ENCODE results near the gene NLRP9. TPM values are rescaled to one million over a fixed set of nuclear protein-coding genes. Genes with fewer than 3 reads are reported as not detected.

Gene NLRP9
- polyA plus RNA-seq, 3 donors from 2014 or later: not detected

DNA sequence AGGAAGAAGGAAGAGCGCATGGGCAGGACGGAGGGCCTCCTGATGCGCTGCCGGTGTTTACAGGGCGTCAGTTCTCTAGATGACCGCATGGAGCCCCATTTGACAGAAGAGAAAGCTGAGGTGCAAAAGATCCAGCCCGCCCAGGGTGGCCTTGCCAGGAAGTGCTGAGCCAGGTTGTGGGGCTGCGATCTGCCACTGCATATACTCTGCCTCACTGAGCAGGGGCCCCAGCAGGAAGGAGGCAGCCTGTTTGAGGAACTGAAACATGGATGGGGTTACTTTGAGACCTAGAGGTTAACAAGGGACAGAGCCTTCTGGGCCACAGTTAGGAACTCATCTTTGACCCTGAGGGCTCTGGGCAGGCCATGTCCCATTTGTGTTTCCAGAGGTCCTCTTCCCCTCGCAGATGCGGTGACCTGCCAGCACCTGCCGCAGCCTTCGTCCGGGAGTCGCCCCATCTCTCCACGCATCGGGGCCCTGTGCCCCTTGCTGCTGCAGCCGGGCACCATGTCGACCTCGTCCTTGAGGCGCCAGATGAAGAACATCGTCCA lies 60.0 kb downstream of the NLRP9 start:
- peaks cover 0 to 4% (median 0%) of the 10 kb centered on the region in 3 donors for H3K36me3 Mint-ChIP-seq
- DNase-seq: no peak
- H3K4me1 Mint-ChIP-seq: peaks cover 37 to 46% of the 10 kb centered on the region in 2 donors

DNA sequence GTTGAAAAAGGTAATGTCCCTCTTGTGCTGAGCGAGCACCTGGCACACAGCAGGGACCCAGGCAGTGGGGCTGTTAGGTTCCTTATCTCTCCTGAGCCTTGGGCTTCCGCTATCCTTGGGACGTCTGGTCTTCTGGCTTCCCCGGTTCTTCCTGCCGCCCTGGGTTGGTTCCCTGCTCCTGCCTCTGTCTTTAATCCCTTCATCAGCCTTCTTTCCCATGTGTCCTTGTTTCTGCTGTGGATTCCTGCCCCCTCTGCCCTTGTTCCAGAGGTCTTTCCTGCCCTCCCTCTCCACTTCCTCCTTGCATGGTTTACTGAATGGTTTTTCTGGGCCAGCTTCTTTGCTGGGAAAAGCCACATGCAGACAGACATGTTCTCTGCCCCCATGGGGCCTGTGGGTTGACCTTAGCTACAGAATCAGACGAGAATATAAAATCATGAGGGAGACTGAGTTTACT lies 60.6 kb downstream of the NLRP9 start:
- Mint-ChIP-seq H3K27ac (peak overlapping the region; percentile 18 to 96 (median 75)), H3K9me3 (no peaks in the 10 kb centered on the region), H3K4me3 (peak overlapping the region in 4 of 5 donors; percentile 22 to 98 (median 54)), H3K27me3 (ENCODE audit: low read depth in 3 of 3) (peaks cover 6 to 12% (median 10%) of the 10 kb centered on the region in 3 donors), H3K36me3 (peaks cover 0 to 5% (median 0%) of the 10 kb centered on the region in 3 donors), H3K4me1 (peaks cover 37 to 47% of the 10 kb centered on the region in 2 donors)
- no peak for DNase-seq

More for the DNA sequence above, 60.0 kb downstream of the NLRP9 start:
- Mint-ChIP-seq H3K27me3 (ENCODE audit: low read depth in 3 of 3) (peaks cover 6 to 12% (median 10%) of the 10 kb centered on the region in 3 donors), H3K9me3 (no peaks in the 10 kb centered on the region), H3K4me3 (no peak overlapping the region), H3K27ac (peak overlapping the region in 4 of 6 donors; percentile 18 to 96 (median 68))

DNA sequence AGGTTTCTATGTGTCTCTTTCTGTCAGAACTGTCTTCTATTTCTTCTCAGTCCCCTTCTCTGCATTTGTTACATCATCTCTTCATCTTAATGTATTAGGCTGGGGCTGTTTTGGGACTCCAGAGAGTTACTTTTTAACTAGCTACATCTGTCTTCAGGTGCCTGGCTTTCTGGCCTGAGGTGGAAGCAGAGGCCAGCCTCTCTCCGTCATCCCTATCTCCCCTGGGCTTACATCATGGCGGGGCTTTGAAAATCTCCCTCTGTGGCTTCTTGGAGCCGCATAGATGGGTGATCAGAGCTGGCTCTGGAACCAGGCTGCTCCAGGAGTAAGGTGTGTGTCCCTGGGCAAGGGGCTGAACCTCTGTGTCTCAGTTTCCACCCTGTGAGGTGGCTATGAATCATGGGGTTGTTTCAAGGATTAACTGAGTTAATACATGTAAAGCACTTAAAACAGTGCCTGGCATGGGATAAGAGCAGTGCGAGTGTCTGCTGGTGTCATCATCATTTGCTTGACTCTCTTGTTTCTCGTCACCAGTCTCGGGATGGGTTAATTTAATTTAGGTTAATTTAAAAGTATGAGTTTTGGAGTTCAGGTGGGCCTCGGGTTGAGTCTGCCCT lies 61.2 kb downstream of the NLRP9 start:
- DNase-seq: no peak
- H3K4me3 Mint-ChIP-seq: peak overlapping the region; percentile 72 to 98 (median 94)
- H3K36me3 Mint-ChIP-seq: peaks cover 0 to 8% (median 0%) of the 10 kb centered on the region in 3 donors
- H3K4me1 Mint-ChIP-seq: peaks cover 37 to 52% of the 10 kb centered on the region in 2 donors
- H3K27me3 Mint-ChIP-seq (ENCODE audit: low read depth in 3 of 3): peaks cover 6 to 15% (median 10%) of the 10 kb centered on the region in 3 donors
- no peaks in the 10 kb centered on the region for H3K9me3 Mint-ChIP-seq
- H3K27ac Mint-ChIP-seq: peak overlapping the region; percentile 96 to 99 (median 98)

DNA sequence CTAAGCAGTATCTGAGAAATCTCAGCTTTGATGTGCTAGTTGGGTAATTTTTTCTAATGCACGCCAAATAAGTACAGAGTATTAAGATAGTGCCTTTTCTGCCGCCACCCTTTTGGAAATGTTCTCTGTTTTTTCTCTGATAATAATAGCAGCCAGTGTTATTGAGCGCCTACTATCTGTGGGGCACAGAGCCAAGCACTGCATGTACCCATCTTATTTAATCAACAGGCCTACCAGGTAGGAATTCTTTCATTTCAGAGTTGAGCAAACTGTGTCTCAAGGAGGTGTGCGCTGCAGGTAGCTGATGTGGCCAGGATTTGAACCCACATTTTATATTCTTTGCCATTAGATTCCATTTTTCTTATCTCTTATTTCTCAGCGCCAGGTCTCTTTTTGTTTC lies 61.8 kb downstream of the NLRP9 start:
- peak overlapping the region; percentile 75 to 98 (median 94) for H3K4me3 Mint-ChIP-seq
- no peaks in the 10 kb centered on the region for H3K9me3 Mint-ChIP-seq
- peak overlapping the region; percentile 96 to 99 (median 98) for H3K27ac Mint-ChIP-seq
- H3K27me3 Mint-ChIP-seq (ENCODE audit: low read depth in 3 of 3): peaks cover 8 to 15% (median 10%) of the 10 kb centered on the region in 3 donors
- DNase-seq: no peak
- peaks cover 39 to 55% of the 10 kb centered on the region in 2 donors for H3K4me1 Mint-ChIP-seq
- H3K36me3 Mint-ChIP-seq: peaks cover 0 to 11% (median 0%) of the 10 kb centered on the region in 3 donors

DNA sequence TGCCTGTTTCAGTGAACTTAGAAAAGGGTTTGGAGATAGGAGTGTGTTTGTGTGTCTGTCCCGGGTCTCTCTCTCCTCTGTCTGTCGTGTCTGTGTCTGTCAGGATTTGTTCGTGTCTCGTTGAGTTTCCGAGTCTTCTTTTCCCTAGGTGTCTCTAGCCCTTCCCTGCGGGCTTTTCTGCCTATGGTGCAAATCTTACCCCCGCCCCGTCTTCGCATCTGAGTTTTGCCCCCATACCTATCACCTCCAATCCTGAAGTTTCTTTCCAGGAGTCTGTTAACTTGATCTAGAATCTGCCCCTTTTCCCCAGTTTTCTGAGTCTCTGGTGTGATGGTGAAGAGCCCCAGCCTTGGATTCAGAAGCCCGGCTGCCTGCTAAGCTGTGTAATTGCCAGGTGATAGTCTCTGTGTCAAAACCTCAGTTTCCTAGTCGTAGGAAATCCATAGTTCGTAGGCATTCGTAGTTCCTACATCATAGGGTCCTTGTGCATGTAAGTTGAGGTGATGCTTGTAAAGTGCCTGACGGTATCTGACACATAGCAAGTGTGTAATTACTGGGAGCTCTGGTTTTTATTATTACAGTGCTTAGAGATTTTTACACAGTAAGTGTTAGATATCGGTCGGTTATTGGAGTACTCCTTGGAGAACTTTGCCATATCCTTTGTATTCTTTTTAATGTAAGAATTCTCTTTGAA lies 62.4 kb downstream of the NLRP9 start:
- H3K36me3 Mint-ChIP-seq: peaks cover 0 to 11% (median 0%) of the 10 kb centered on the region in 3 donors
- H3K4me1 Mint-ChIP-seq: peaks cover 41 to 61% of the 10 kb centered on the region in 2 donors
- peaks cover 0 to 1% (median 0%) of the 10 kb centered on the region in 6 donors for H3K9me3 Mint-ChIP-seq
- H3K27ac Mint-ChIP-seq: peak overlapping the region; percentile 96 to 99 (median 98)
- H3K4me3 Mint-ChIP-seq: peak overlapping the region; percentile 94 to 98 (median 95)
- DNase-seq: peak in 2 of 3 donors; percentile 17 to 18
- peaks cover 9 to 17% (median 10%) of the 10 kb centered on the region in 3 donors for H3K27me3 Mint-ChIP-seq (ENCODE audit: low read depth in 3 of 3)

DNA sequence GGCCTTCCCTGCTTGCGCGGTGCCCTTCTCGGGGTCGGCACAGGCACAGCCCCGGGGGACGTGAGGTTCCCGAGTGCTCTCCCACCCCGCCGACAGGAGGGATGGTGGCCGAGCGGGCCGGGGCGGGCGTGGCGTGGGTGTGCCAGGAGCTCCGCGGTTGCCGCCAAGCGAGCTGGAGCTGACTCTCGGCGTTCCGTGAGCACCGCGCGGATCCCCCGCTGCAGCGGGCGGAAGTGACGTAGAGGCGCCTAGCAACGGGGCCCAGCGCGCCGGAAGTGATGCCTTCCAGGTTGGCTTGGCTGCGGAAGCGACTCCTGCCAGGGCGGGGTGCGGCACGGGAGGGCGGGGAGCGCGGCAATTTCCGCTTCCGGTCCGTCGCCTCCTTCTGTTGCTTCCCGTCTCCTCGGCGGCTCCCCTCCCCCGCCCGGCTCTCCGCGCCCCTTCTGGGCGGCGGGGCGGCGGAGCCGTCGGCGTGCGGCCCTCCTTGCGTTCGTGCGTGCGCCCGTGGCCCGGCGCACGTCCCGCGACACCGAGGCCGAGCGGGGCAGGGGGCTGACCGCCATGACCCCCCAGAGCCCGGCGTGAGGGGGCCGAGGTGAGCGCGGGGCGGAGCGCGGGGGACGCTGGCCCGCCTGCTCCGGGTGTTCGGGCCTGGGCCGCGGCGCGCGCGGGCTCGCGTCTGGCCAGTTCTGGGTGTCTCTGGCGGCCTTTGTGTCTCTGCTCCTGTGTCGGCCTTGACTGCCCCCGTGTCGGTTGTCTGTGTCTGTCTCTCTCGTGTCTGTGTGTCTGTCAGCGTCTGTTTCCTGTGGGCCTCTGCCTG lies 63.2 kb downstream of the NLRP9 start, which contains the start of gene EPN1:
Gene EPN1 (plus strand): TSS at position 386 of the 820 bp plus-strand sequence. CDS start 3,402 bp downstream, outside the sequence.
- peaks cover 46 to 65% of the 10 kb centered on the region in 2 donors for H3K4me1 Mint-ChIP-seq
- peaks cover 0 to 11% (median 0%) of the 10 kb centered on the region in 3 donors for H3K36me3 Mint-ChIP-seq
- H3K9me3 Mint-ChIP-seq: peaks cover 0 to 1% (median 0%) of the 10 kb centered on the region in 6 donors
- peak; percentile 94 to 97 (median 96) for DNase-seq
- H3K4me3 Mint-ChIP-seq: peak within 1 kb of the TSS; percentile 94 to 98 (median 95)
- peak within 1 kb of the TSS; percentile 96 to 99 (median 98) for H3K27ac Mint-ChIP-seq
- H3K27me3 Mint-ChIP-seq (ENCODE audit: low read depth in 3 of 3): peaks cover 10 to 17% (median 11%) of the 10 kb centered on the region in 3 donors

DNA sequence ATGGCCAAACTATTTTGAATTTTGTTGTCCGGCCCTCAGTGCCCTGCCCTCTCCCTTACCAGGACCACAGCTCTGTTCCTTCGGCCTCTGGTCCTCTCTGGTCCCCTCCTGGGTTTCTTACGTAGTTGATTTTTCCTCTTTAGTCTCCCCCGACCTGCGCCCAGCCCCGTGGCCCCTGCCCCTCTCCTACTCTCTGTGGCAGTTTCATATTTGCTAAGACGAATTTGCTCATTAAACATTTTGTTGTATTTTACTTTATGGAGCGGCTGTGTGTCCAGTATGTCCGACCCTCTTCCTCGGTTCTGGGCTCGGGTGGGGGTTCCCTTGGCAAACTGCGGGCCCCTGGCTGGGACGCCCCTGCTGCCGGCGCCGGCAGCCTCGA lies 63.8 kb downstream of the NLRP9 start:
- peaks cover 0 to 11% (median 0%) of the 10 kb centered on the region in 3 donors for H3K36me3 Mint-ChIP-seq
- peaks cover 10 to 15% (median 11%) of the 10 kb centered on the region in 3 donors for H3K27me3 Mint-ChIP-seq (ENCODE audit: low read depth in 3 of 3)
- peaks cover 41 to 65% of the 10 kb centered on the region in 2 donors for H3K4me1 Mint-ChIP-seq
- H3K4me3 Mint-ChIP-seq: peak overlapping the region; percentile 55 to 67 (median 60)
- peak overlapping the region; percentile 82 to 98 (median 86) for H3K27ac Mint-ChIP-seq
- DNase-seq: no peak
- peaks cover 0 to 1% (median 0%) of the 10 kb centered on the region in 6 donors for H3K9me3 Mint-ChIP-seq

DNA sequence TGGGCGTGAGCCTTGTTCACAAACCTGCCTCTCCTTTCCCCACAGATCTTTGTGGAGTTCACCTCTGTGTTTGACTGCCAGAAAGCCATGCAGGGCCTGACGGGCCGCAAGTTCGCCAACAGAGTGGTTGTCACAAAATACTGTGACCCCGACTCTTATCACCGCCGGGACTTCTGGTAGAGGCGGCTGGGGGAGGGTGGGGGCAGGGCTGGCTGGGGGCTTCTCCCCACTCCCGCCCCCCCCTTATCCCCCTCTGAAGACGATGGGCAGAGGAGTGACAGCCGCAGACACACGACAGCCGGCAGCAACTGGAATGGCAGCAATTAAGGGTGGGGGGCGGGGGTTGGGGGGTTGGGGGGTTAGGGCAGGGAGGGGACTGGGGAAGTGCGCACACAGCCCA lies 64.3 kb downstream of the NLRP9 start:
- Mint-ChIP-seq H3K36me3 (peaks cover 0 to 11% (median 0%) of the 10 kb centered on the region in 3 donors), H3K9me3 (peaks cover 0 to 1% (median 0%) of the 10 kb centered on the region in 6 donors), H3K4me1 (peaks cover 40 to 65% of the 10 kb centered on the region in 2 donors), H3K4me3 (peak overlapping the region in 2 of 5 donors; percentile 4 to 33), H3K27ac (peak overlapping the region; percentile 75 to 92 (median 82)), H3K27me3 (ENCODE audit: low read depth in 3 of 3) (peaks cover 10 to 15% (median 11%) of the 10 kb centered on the region in 3 donors)
- DNase-seq: no peak

DNA sequence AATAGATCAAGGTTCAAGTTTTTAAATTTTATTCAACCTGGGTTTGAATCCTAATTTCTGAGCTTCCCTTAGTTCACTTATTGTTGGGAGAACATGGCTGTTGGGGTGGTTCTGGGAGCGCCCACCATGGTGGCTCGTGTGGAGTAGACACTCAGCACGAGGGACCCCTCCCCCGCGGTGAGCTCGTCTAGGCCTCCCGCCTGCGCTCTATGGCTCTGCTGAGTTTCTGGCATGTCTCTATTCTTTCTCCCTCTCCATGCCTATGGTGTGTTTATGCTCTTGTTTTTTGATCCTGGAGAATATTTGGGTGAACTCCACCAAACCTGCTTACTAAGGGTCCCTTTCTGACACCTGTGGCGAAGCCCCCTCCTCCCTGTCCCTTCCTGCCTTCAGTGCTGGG lies 64.7 kb downstream of the NLRP9 start:
- Mint-ChIP-seq H3K9me3 (peaks cover 0 to 1% (median 0%) of the 10 kb centered on the region in 6 donors), H3K36me3 (peaks cover 0 to 11% (median 0%) of the 10 kb centered on the region in 3 donors), H3K27me3 (ENCODE audit: low read depth in 3 of 3) (peaks cover 10 to 13% (median 11%) of the 10 kb centered on the region in 3 donors), H3K4me3 (peak overlapping the region in 2 of 5 donors; percentile 4 to 33), H3K27ac (peak overlapping the region; percentile 75 to 92 (median 82)), H3K4me1 (peaks cover 39 to 64% of the 10 kb centered on the region in 2 donors)
- no peak for DNase-seq

DNA sequence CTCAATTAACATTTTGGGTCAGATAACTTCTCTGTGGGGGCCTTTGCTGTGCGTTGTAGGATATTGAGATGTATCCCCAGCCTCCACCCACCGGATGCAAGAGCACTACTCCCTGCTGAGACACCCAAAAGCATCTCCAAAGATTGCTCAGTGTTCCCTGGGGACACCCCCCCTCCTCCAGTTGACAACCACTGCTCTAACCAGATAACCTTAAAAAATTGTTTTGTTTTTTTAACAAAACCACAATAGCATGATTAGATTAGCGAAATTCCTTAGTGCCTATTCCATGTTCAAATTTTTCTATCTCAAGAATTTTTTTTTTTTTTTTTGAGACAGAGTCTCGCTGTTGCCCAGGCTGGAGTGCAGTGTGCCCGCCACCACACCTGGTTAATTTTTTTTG lies 65.8 kb downstream of the NLRP9 start:
- no peak for DNase-seq
- Mint-ChIP-seq H3K27ac (peak overlapping the region in 5 of 6 donors; percentile 16 to 87 (median 51)), H3K4me1 (peaks cover 33 to 53% of the 10 kb centered on the region in 2 donors), H3K4me3 (peak overlapping the region in 2 of 5 donors; percentile 10 to 11), H3K27me3 (ENCODE audit: low read depth in 3 of 3) (peaks cover 10 to 14% (median 12%) of the 10 kb centered on the region in 3 donors), H3K36me3 (peaks cover 0 to 11% (median 0%) of the 10 kb centered on the region in 3 donors), H3K9me3 (peaks cover 0 to 1% (median 0%) of the 10 kb centered on the region in 6 donors)

DNA sequence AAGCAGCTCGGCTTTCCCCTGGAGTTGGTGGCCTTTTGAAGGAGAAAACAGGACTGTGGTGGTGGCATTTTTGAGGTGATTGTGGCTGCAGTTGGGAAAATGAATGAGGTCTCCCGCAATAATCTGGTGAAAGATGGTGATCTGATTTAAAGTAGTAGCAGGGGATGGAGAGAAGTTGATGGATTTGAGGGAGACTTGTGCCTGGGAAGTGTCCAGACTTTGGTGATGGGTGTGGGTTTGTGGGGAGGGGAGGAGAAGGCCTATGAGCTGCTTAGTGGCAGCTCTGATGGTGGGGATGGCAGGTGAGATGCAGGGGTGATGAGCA lies 67.2 kb downstream of the NLRP9 start:
- no peak overlapping the region for H3K4me3 Mint-ChIP-seq
- H3K27ac Mint-ChIP-seq: peak overlapping the region in 3 of 6 donors; percentile 12 to 67 (median 53)
- no peak for DNase-seq
- peaks cover 0 to 11% (median 0%) of the 10 kb centered on the region in 3 donors for H3K36me3 Mint-ChIP-seq
- H3K9me3 Mint-ChIP-seq: peaks cover 0 to 1% (median 0%) of the 10 kb centered on the region in 6 donors
- peaks cover 8 to 14% (median 12%) of the 10 kb centered on the region in 3 donors for H3K27me3 Mint-ChIP-seq (ENCODE audit: low read depth in 3 of 3)
- peaks cover 20 to 39% of the 10 kb centered on the region in 2 donors for H3K4me1 Mint-ChIP-seq

DNA sequence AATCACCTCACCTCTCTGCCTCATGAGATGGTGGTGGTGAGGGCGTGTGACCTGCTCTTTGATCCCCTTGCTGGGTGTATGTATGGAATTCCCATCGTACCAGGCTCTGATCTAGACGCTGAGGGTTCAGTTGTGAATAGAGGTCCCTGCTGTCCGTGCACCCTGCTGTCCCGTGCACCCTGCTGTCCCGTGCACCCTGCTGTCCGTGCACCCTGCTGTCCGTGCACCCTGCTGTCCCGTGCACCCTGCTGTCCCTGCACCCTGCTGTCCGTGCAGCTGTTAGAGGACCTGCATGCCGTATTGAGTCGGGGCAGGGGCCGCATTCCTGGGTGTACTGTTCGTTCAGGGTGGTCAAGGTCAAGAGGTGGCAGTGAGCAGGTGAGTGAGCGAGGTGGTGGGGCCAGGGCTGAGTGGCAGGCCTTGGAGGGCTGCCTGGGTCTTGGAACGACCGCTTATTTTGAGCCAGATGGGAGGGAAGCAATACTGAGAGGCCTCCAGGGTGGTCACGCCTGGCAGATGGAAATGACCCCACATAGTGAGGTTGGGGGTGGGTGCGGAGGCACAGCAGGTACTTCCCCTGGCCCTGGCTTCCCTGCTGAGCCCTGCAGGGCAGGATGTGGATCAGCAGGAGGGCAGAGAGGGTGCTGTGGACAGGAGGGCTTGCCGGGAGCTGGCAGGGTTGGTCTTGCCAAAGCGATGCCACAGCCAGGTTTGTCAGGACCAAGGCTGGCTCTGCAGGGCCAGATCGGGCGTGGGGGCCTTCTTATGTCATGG lies 67.7 kb downstream of the NLRP9 start:
- peaks cover 4 to 12% (median 7%) of the 10 kb centered on the region in 3 donors for H3K27me3 Mint-ChIP-seq (ENCODE audit: low read depth in 3 of 3)
- peaks cover 15 to 34% of the 10 kb centered on the region in 2 donors for H3K4me1 Mint-ChIP-seq
- peak overlapping the region in 1 of 5 donors; percentile 6 for H3K4me3 Mint-ChIP-seq
- H3K9me3 Mint-ChIP-seq: peaks cover 0 to 1% (median 0%) of the 10 kb centered on the region in 6 donors
- DNase-seq: no peak
- H3K27ac Mint-ChIP-seq: peak overlapping the region in 3 of 6 donors; percentile 17 to 53 (median 30)
- peaks cover 0 to 11% (median 0%) of the 10 kb centered on the region in 3 donors for H3K36me3 Mint-ChIP-seq

Data from immature natural killer cell (primary cell).